Stimulated activated CD4-positive, alpha-beta T cell treated with anti-CD3 and anti-CD28 coated beads, Interleukin-4, amount 100 ng/mL, for 24 hours (primary cell): Measurements from ENCODE around the gene GPATCH1.

ENCODE experiments used
- DNase-seq: peaks from one replicate; pipeline ENCODE4 v3.0.0-alpha.2; 2020

GPATCH1 gene

GRCh38 chr19:33064458-33064791 lies 16.6 kb upstream of the GPATCH1 start:
- no peak for DNase-seq

GRCh38 chr19:33064792-33065550 lies 16.0 kb upstream of the GPATCH1 start, which contains the start of gene RHPN2:
RHPN2 (minus strand) TSS chr19:33064888; CDS start chr19:33064852, 36 bp downstream.
- DNase-seq, result peak; percentile 62

DNA sequence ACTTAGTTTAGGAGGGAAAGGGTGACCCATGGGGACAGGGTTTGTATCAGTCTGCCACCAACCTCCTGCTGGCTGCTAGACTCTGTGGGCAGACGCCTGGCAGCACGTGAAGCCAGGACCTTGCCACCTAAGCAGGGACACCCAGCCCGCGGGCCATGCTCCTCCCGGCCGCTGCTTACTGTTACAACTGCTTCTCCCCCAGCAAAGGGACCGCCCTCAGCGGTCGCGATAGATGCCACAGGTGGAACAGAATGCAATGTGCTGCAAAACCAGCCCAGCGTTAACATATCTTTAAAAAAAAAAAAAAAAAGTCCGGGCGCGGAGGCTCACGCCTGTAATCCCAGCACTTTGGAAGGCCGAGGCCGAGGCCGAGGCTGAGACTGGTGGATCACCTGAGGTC lies 14.4 kb upstream of the GPATCH1 start:
- DNase-seq, result no peak

DNA sequence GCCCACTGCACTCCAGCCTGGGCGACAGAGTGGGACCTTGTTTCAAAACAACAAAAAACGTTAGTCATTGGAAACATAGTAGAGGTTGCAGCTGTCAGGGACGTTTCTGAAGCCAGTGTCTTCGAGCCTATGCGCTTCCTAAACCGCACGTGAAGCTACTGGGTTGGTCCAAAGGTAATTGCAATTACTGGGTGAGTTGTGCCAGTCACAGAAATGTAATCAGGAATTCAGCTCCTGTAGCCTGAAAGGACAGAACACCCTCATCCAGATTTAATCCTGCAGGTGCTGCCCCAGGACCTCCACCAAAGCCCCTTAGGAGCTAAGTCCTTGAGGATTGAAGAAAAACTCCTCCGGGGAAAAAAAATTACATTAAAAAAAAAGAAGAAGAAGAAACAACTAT lies 13.9 kb upstream of the GPATCH1 start:
- no peak for DNase-seq

- no peak for DNase-seq
Observed at GRCh38 chr19:33071887-33072286, 9.1 kb upstream of the GPATCH1 start.

- DNase-seq, result no peak
Observed at GRCh38 chr19:33075519-33075918, 5.5 kb upstream of the GPATCH1 start.

- no peak for DNase-seq
Observed at GRCh38 chr19:33085570-33086128, 4.7 kb downstream of the GPATCH1 start.

DNA sequence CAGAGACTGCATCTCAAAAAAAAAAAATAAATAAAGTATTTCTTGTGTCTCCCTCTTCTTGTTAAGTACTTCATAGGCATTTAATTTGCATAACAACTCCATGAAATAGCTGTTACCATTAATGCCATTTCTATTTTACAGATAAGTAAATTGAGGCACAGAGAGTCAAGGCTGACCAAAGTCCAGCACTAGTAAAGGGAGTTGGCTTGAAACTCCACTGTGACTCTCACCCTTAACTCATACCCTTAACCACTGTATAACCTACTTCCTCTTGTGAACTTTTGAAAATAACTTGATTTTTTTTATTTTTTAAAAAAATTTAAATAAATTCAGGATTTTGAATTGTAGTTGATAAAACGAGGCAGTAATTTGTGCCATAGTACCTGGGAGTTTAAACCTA lies 6.0 kb downstream of the GPATCH1 start:
- no peak for DNase-seq

DNA sequence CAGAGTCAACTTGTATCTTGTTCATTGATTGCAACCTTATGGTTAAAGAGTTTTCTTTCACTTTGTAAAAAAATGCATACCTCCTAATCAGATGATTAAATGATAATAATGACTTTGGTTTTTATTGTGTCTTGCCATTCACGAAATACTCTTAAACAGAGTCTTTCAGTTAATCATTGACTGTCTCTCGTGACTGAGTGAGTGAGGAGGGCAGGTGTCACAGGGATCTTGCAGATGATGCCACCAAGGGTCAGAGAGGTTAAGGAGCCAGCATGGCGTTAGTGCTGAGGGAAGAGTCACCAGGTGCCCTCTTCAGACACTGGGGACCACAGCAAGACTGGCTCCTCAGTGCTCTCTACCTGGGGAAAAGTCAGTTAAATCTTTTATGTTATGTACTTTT lies 8.0 kb downstream of the GPATCH1 start:
- DNase-seq, result no peak

DNA sequence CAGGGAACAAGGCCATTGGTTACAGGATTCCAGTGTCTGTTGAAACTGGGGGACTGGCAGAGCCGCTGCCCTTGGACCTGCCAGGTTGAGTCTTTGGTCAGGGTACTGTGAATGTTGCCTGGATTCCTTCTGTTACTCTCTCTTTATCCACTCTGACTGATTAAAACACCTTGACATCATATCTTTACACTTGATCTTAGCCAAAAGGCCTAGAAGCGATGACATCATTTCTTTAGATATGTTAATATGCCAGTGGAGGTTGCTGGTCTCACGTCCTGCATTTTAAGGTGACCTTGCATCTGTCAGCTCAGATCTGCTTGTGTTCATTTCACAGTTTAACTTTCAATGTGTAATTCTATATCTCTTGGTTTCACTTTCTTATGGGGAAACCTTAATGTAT lies 9.2 kb downstream of the GPATCH1 start:
- no peak for DNase-seq

DNA sequence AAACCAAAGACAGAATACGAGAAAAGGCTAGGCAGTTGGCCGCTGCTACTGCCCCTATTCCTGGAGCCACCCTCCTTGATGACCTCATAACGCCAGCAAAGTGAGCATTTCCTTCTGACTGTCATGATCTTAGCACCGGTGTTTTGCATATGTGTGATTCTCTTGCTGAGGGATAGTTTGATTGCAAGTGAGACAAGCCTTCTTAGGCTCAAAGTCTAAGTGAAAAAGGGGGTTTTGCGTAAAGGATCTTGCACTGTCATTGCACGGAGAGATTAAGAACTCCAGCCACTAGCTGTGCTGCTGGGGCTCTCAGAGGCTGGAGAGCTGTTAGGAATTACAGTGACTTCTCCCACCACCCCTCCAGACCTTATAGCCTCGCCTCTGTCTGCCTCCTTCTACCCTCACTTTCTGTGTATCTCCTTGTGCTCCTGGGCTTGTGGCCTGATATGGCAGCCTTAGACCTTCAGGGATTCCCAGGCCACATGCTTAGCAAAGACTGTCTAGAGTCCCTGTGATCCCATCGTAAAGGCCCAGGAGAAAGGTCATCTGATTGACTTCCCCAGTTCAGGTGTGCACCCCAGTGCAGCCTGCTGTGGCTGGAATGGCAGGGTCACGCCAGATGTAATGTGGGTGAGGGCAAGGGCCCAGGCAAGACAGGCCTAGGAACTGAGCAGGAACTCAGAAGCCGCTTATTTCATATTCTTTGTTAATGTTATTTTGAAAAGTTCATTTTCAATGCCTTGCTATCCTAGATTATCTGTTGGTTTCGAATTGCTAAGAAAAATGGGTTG lies 12.6 kb downstream of the GPATCH1 start:
- DNase-seq, result no peak

GRCh38 chr19:33094436-33095067 lies 13.6 kb downstream of the GPATCH1 start:
- no peak for DNase-seq

DNA sequence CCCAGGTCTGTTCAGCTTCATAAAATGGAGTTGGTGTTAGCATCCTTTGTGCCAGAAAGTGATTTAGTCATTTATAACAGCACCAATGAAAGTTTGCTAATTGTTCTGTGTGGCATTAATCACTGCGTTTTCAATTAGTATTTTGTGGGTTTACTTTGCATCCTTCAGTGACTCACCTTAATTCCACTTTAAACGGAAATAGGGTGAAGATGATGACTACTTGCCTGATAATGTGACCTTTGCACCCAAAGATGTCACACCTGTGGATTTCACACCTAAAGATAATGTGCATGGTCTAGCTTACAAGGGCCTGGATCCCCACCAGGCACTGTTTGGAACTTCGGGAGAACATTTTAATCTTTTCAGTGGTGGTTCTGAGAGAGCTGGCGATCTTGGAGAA lies 15.0 kb downstream of the GPATCH1 start:
- DNase-seq, result no peak

DNA sequence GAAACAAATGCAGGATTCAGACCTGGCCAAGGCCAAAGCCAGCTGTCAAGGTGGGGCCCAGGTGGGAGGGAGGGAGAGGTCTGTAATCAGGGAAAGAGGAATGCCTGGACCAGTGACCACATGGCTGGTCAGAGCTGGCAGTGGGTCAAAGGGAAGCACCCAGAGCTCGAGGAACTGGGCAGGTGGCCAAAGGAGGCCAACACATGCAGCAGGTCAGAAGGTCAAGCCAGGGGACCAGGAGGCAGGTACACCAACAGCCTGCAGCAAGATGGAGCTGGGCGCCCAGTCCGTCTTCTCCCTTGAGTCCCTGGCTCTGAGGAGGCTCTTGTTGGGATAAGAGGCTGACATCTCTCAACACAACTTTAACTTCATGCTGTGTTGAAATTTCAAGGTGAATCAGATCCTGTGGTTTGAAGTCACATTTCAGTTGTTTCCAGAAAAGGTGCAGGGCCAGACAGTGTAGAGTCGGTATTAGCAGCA lies 17.1 kb downstream of the GPATCH1 start:
- DNase-seq, result no peak

- no peak for DNase-seq
Observed at GRCh38 chr19:33100894-33101644, 20.1 kb downstream of the GPATCH1 start.

DNA sequence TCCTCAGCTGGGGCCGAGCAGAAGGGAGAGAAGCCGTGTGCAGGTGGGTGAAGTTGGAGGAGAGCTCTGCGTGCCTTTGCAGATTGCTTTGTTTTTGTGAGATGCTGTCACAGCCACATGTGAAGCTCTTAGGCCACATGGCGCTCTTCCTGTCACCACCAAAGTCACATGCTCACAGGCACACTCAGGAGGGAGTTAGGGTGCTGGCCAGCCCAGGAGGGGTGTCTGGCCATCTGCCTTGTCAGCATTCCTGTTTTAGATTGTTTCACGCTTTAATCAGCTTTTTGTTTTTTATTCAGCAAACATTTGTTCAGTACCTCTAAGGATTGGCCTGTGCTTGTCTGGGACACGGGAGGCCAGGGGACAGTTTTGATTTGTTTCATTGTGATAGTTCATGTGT lies 21.9 kb downstream of the GPATCH1 start:
- DNase-seq, result no peak

GRCh38 chr19:33108161-33108560 lies 27.2 kb downstream of the GPATCH1 start:
- no peak for DNase-seq

DNA sequence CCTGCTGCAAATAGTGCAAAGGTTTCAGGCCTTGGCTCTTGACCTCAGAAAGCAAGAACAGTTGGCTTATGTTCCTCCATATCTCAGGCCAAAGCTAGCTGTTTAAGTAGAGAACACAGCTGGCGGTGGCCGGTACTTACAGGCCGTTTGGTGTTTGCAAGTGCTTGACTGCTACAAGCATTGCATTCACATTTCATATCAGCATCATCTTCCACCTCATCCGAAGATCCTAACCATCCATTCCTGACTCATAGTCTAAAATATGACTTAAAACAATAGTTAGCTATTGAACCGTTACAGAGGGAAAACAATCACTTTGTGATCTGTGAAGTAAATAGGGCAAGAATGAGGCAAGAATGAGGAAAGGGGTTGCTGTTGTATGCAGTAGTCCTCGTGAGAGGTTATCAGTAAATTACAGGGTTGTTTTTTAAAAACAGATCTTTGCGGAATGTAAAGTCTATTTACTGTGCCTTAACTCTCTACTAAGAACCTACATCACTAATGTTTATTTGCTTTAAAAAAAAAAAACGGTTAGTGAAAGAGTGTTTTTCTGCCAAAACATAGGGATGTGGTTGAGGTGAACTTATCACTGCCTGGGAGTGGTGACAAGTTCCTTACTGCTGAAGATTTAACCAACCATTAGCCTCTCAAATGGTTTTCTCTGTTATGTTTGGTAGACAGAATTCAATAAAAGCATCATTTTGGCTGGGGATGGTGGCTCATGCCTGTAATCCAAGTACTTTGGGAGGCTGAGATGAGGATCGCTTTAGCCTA lies 29.3 kb downstream of the GPATCH1 start:
- DNase-seq, result no peak

GRCh38 chr19:33111587-33111986 lies 30.6 kb downstream of the GPATCH1 start:
- no peak for DNase-seq

DNA sequence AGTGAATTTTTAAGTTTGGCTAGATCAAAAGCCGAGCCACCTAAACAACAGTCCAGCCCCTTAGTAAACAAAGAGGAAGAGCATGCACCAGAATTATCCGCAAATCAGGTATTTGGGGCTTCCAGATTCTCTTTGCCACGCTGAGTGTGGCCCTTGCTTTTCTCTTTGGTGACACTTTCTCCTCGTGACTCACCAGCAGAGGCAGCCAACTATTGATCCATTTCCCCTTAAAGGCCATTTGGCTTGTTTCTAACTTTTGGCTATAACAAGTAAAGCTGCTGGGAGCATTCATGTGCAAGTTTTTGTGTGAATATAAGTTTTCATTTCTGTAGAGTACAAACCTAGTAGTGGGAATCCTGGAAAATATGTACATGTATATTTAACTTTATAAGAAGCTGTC lies 33.3 kb downstream of the GPATCH1 start:
- DNase-seq, result no peak

DNA sequence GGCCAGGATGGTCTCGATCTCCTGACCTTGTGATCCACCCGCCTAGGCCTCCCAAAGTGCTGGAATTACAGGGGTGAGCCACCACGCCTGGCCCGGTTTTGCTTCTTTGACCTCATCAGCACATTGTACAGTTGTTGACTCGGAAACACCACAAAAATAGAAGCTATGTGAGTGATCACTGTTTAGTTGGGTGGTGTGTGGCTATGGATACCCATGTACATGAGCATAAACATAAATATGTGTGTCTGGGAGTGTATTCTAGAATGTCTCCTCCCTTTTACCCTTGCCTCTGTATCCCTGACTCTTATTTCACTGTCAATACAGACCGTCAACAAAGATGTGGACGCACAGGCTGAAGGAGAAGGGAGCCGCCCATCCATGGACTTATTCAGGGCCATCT lies 36.5 kb downstream of the GPATCH1 start:
- no peak for DNase-seq

DNA sequence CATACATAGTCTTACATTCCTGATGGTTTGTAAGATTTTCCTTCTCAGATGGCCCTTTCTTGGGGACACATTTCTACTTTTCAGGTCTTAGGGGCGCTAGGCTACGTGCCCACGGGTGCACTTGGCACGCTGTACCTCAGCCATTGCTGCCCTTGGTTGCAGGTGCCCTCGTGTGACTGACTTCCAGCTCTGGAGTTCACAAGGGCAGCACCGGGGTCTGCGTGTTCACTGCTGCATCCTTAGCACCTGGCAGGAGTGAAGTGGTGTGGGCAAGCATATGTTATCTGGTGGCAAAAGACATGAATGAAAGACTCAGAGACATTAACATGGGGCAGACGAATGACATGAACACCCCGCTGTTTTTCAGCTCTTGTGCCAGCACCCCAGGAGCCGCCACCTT lies 37.7 kb downstream of the GPATCH1 start:
- DNase-seq, result no peak
